WTC11 (cell line): ENCODE results near the gene MPDZ. TPM values are rescaled to one million over a fixed set of nuclear protein-coding genes. Genes with fewer than 3 reads are reported as not detected.

Source experiments
- ATAC-seq: fragments of 200-7000 bp; cut with Tn5 transposase; 2 replicates; pipeline ENCODE4 v1.10.0; 2021; ENCODE audit warnings: mild to moderate bottlenecking, moderate library complexity
- CTCF ChIA-PET: fragments of 300-600 bp; sonication (Branson Sonifier 250); formaldehyde crosslinking; loops from one replicate; lab custom pipeline; 2021; ENCODE audit warnings: antibody characterized with exemption; lab: Charles Lee
- POLR2A ChIA-PET: fragments of 350-600 bp; sonication (Branson Sonifier 250); formaldehyde crosslinking; loops from one replicate; lab custom pipeline; 2021; ENCODE audit warnings: antibody characterized with exemption; lab: Charles Lee
- DNase-seq: peaks from one replicate; pipeline ENCODE4 v3.0.0; 2021; ENCODE audit warnings: low spot score
- H3K27ac Mint-ChIP-seq: 2 replicates; pipeline ENCODE4 v1.8.0; 2021; ENCODE audit warnings: mixed read lengths
- H3K27me3 Mint-ChIP-seq: 2 replicates; pipeline ENCODE4 v1.8.0; 2021; ENCODE audit warnings: low read depth, mild to moderate bottlenecking, moderate library complexity, mixed read lengths
- H3K36me3 Mint-ChIP-seq: 2 replicates; pipeline ENCODE4 v1.8.0; 2021; ENCODE audit warnings: mixed read lengths
- H3K4me1 Mint-ChIP-seq: 2 replicates; pipeline ENCODE4 v1.8.0; 2022; ENCODE audit warnings: mixed read lengths
- H3K4me3 Mint-ChIP-seq: 2 replicates; pipeline ENCODE4 v1.8.0; 2021; ENCODE audit warnings: mild to moderate bottlenecking, moderate library complexity, mixed read lengths
- H3K9me3 Mint-ChIP-seq: 2 replicates; pipeline ENCODE4 v1.8.0; 2021; ENCODE audit warnings: mixed read lengths
- ARID4B ChIP-seq: sonication (generic); formaldehyde crosslinking; IDR thresholded peaks from 2 replicates; pipeline ENCODE4 v1.8.0; 2023; ENCODE audit warnings: missing genetic modification reagents, mild to moderate bottlenecking, borderline replicate concordance
- ATF1 ChIP-seq: sonication (generic); formaldehyde crosslinking; IDR thresholded peaks from 2 replicates; pipeline ENCODE4 v1.8.1; 2023; ENCODE audit warnings: mild to moderate bottlenecking, moderate library complexity, missing genetic modification reagents
- ATF3 ChIP-seq: sonication (generic); formaldehyde crosslinking; conservative IDR thresholded peaks from 2 replicates; pipeline ENCODE4 v1.8.1; 2022; ENCODE audit warnings: mild to moderate bottlenecking, missing genetic modification reagents
- CBFB ChIP-seq: sonication (generic); formaldehyde crosslinking; IDR thresholded peaks from 2 replicates; pipeline ENCODE4 v1.8.1; 2022; ENCODE audit warnings: mild to moderate bottlenecking, low read depth, missing genetic modification reagents
- CREB1 ChIP-seq: sonication (generic); formaldehyde crosslinking; IDR thresholded peaks from 2 replicates; pipeline ENCODE4 v1.8.0; 2023; ENCODE audit warnings: mild to moderate bottlenecking, missing genetic modification reagents
- CREM ChIP-seq: sonication (generic); formaldehyde crosslinking; IDR thresholded peaks from 2 replicates; pipeline ENCODE4 v1.8.1; 2022; ENCODE audit warnings: mild to moderate bottlenecking, missing genetic modification reagents, moderate library complexity
- EMX1 ChIP-seq: fragments of 250-450 bp; sonication (Bioruptor Pico); IDR thresholded peaks from 2 replicates; pipeline ENCODE4 v1.8.0; 2021; ENCODE audit warnings: mild to moderate bottlenecking
- MAX ChIP-seq: sonication (generic); formaldehyde crosslinking; IDR thresholded peaks from 2 replicates; pipeline ENCODE4 v1.8.0; 2022; ENCODE audit warnings: mild to moderate bottlenecking, missing genetic modification reagents
- MYBL2 ChIP-seq: sonication (generic); formaldehyde crosslinking; IDR thresholded peaks from 2 replicates; pipeline ENCODE4 v1.8.1; 2023; ENCODE audit warnings: mild to moderate bottlenecking, moderate library complexity, missing genetic modification reagents
- NFE2L1 ChIP-seq: sonication (generic); formaldehyde crosslinking; IDR thresholded peaks from 2 replicates; pipeline ENCODE4 v1.8.1; 2023; ENCODE audit warnings: missing genetic modification reagents
- OVOL2 ChIP-seq: fragments of 250-450 bp; sonication (Bioruptor Pico); IDR thresholded peaks from 2 replicates; pipeline ENCODE4 v1.9.0; 2021; ENCODE audit warnings: mild to moderate bottlenecking, borderline replicate concordance
- RELA ChIP-seq: sonication (generic); formaldehyde crosslinking; IDR thresholded peaks from 2 replicates; pipeline ENCODE4 v1.8.1; 2022; ENCODE audit warnings: missing genetic modification reagents, mild to moderate bottlenecking, borderline replicate concordance
- ZNF138 ChIP-seq: sonication (generic); formaldehyde crosslinking; conservative IDR thresholded peaks from 2 replicates; pipeline ENCODE4 v1.8.1; 2022; ENCODE audit warnings: mild to moderate bottlenecking, moderate library complexity, missing genetic modification reagents
- ZNF219 ChIP-seq: sonication (generic); formaldehyde crosslinking; IDR thresholded peaks from 2 replicates; pipeline ENCODE4 v1.8.0; 2023; ENCODE audit warnings: missing genetic modification reagents, mild to moderate bottlenecking, borderline replicate concordance
- ZNF317 ChIP-seq: sonication (generic); formaldehyde crosslinking; IDR thresholded peaks from 2 replicates; pipeline ENCODE4 v1.8.1; 2023; ENCODE audit warnings: low read depth, mild to moderate bottlenecking, moderate library complexity, missing genetic modification reagents, borderline replicate concordance
- ZNF396 ChIP-seq: fragments of 250-450 bp; sonication (Bioruptor Pico); IDR thresholded peaks from 2 replicates; pipeline ENCODE4 v1.8.0; 2021; ENCODE audit warnings: mild to moderate bottlenecking, moderate library complexity, borderline replicate concordance
- ZSCAN18 ChIP-seq: fragments of 250-450 bp; sonication (Bioruptor Pico); IDR thresholded peaks from 2 replicates; pipeline ENCODE4 v2.1.2; 2022; ENCODE audit warnings: mild to moderate bottlenecking, moderate library complexity
- total RNA-seq: library from RNA; stranded (reverse); gene quantifications from 3 replicates; pipeline ENCODE4 v1.2.3, GENCODE V29; 2021

Gene MPDZ
- total RNA-seq, 1 experiment from 2014 or later: 38.5 TPM

GRCh38 chr9:13241283-13241682 is 38.2 kb downstream of the MPDZ start (continued):
- TF ChIP-seq ATF3: no peak
- no peak for TF ChIP-seq OVOL2 (CRISPR knock-in tag)
- no peak for TF ChIP-seq CREB1 (CRISPR knock-in tag)
- TF ChIP-seq CREM (CRISPR knock-in tag): no peak

- ATAC-seq: no peak
- no peak for DNase-seq
- CTCF ChIA-PET: no interaction called here
- TF ChIP-seq ZNF396 (CRISPR knock-in tag) (no peak), EMX1 (CRISPR knock-in tag) (no peak), MAX (CRISPR knock-in tag) (no peak)
- Mint-ChIP-seq H3K27me3 (no peaks in the 10 kb centered on the region), H3K27ac (no peak overlapping the region), H3K4me3 (no peak overlapping the region), H3K4me1 (peaks cover 4% of the 10 kb centered on the region; the same call in 1 of the 2 replicates), H3K36me3 (peaks cover 6% of the 10 kb centered on the region; the same call in 1 of the 2 replicates), H3K9me3 (no peaks in the 10 kb centered on the region)
- POLR2A ChIA-PET: no interaction called here
Measured at GRCh38 chr9:13239660-13240059, 39.8 kb downstream of the MPDZ start.

GRCh38 chr9:13239208-13239607 is 40.3 kb downstream of the MPDZ start:
- H3K27ac Mint-ChIP-seq: no peak overlapping the region
- no peaks in the 10 kb centered on the region for H3K9me3 Mint-ChIP-seq
- no peak for ATAC-seq
- no peak for DNase-seq
- H3K27me3 Mint-ChIP-seq: no peaks in the 10 kb centered on the region
- POLR2A ChIA-PET: no interaction called here
- H3K4me3 Mint-ChIP-seq: no peak overlapping the region
- peaks cover 6% of the 10 kb centered on the region; the same call in 1 of the 2 replicates for H3K36me3 Mint-ChIP-seq
- peaks cover under 1% of the 10 kb centered on the region; the same call in 1 of the 2 replicates for H3K4me1 Mint-ChIP-seq
- CTCF ChIA-PET: no interaction called here
- TF ChIP-seq CBFB (CRISPR knock-in tag) (no peak), NFE2L1 (CRISPR knock-in tag) (no peak), EMX1 (CRISPR knock-in tag) (no peak), ZNF317 (CRISPR knock-in tag) (no peak), ZNF219 (no peak), ARID4B (CRISPR knock-in tag) (no peak), RELA (CRISPR knock-in tag) (no peak), ATF1 (no peak), ZSCAN18 (CRISPR knock-in tag) (no peak), MYBL2 (CRISPR knock-in tag) (no peak), ZNF138 (CRISPR knock-in tag) (no peak)
